ENCODE data around the gene CRIM1. TPM values are rescaled to one million over a fixed set of nuclear protein-coding genes. Genes with fewer than 3 reads are reported as not detected.

Gene CRIM1
- total RNA-seq, 1 donor from 2014 or later = 246 TPM

DNA sequence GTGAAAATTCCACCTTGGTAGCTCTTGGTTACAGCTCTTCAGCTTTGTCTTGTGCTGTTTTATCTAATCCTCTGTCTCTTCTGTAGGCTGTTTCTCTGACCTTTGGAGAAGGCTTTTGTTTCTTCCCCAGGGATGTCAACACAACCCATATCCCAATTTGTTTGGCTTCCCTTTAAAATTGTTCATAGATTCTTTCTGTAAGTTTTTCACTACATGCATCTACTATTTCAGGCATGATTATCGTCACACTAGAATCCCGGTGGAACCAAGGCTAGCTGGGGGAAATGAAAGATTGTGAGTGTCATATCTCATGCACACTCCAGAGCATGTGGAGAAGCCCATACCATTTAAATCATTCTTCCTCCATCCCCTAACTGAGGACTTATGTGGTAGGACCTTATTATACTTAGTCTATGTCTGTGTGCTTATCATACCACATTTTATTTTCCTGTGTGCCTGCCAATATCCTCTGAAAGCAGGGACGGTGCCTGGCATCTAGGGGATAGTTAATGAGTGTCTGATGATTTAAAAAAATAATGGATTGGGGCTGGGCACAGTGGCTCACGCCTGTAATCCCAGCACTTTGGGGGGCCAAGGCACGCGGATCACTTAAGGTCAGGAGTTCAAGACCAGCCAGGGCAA is 59.9 kb downstream of the CRIM1 start:
- TF ChIP-seq, protein P1, sequence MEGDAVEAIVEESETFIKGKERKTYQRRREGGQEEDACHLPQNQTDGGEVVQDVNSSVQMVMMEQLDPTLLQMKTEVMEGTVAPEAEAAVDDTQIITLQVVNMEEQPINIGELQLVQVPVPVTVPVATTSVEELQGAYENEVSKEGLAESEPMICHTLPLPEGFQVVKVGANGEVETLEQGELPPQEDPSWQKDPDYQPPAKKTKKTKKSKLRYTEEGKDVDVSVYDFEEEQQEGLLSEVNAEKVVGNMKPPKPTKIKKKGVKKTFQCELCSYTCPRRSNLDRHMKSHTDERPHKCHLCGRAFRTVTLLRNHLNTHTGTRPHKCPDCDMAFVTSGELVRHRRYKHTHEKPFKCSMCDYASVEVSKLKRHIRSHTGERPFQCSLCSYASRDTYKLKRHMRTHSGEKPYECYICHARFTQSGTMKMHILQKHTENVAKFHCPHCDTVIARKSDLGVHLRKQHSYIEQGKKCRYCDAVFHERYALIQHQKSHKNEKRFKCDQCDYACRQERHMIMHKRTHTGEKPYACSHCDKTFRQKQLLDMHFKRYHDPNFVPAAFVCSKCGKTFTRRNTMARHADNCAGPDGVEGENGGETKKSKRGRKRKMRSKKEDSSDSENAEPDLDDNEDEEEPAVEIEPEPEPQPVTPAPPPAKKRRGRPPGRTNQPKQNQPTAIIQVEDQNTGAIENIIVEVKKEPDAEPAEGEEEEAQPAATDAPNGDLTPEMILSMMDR (IDR thresholded peaks at IDR 0.05; ENCODE audit: unreplicated experiment) = no peak
- Mint-ChIP-seq H3K27me3 (ENCODE audit: unreplicated experiment) (peaks cover 7% of the 10 kb centered on the region), H3K4me3 (ENCODE audit: unreplicated experiment) (no peak overlapping the region), H3K27ac (ENCODE audit: unreplicated experiment) (no peak overlapping the region), H3K36me3 (ENCODE audit: low read depth, unreplicated experiment) (peaks cover 30% of the 10 kb centered on the region), H3K4me1 (ENCODE audit: unreplicated experiment) (peaks cover 91% of the 10 kb centered on the region), H3K9me3 (ENCODE audit: unreplicated experiment) (no peaks in the 10 kb centered on the region)
- DNase-seq (ENCODE audit: low spot score) = no peak

DNA sequence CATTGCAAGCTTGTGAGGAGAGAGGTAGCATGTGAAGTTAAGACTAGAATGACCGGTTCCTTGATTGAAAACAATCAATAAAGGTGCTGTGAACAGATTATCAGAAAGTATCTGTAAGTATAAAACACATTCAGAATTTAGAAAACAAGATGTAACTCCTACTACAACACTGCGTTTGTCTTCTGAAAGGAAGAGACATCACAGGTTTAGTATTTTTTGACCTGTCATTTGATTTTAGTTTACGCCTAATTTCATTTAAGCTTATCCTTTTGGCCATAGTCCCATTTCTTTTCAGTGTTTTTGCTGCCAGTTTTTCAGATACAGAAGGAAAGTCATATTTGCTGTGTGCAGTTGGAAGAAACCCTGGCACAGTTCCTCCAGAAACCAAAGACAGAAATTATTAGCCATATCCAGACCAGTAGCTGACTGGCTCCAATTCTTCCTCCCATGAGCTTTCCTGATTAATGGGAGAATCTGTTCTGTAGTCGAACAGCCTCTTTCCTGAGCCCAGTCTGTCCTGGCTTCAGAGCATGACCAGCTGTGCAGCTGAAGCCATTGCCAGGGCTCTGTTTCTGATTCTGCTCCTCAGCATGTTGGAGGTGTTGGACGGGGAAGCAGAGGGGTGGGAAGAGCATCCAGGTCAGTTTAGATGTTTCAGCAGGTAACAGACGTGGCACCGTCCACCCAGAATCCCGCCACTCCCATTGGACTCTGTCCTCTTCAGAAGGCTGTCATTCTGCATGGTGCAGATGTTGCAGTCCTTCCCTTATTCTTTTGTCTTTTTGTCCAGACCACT is 61.0 kb downstream of the CRIM1 start:
- peaks cover 7% of the 10 kb centered on the region for H3K27me3 Mint-ChIP-seq (ENCODE audit: unreplicated experiment)
- H3K27ac Mint-ChIP-seq (ENCODE audit: unreplicated experiment) = peak overlapping the region; percentile 74
- H3K4me1 Mint-ChIP-seq (ENCODE audit: unreplicated experiment) = peaks cover 91% of the 10 kb centered on the region
- no peak for DNase-seq (ENCODE audit: low spot score)
- no peak overlapping the region for H3K4me3 Mint-ChIP-seq (ENCODE audit: unreplicated experiment)
- H3K36me3 Mint-ChIP-seq (ENCODE audit: low read depth, unreplicated experiment) = peaks cover 30% of the 10 kb centered on the region
- no peaks in the 10 kb centered on the region for H3K9me3 Mint-ChIP-seq (ENCODE audit: unreplicated experiment)
- TF ChIP-seq, protein P1 (IDR thresholded peaks at IDR 0.05; ENCODE audit: unreplicated experiment) = no peak

DNA sequence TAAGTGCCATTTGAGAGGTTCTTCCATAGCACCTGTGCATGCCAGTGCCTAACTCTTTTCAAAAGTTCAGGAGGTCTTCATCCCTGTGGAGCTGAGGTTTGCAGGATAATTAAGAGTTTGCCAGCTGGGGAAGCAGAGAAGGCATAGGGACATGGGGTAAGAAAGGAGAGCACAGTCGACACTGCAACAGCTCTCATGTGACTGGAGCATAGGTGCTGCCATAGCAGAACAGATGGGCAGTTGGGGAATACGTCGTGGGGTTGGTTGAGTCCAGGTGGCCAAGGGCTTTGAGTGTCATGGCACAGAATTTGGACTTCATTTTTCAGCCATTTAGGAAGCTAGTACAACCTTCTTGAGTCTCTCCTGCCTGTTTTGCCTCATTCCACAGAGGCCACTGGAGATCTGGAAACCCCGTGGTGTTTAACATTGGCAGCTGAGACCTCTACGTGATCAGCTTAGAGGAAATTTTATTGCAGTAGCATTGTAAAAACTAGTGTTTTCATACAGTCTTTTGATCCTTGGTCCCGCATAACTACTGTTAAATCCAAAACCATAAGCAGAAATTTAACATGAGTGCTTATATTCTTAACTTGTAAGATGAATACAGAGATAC is 65.1 kb downstream of the CRIM1 start:
- peaks cover 3% of the 10 kb centered on the region for H3K27me3 Mint-ChIP-seq (ENCODE audit: unreplicated experiment)
- peak overlapping the region; percentile 22 for H3K27ac Mint-ChIP-seq (ENCODE audit: unreplicated experiment)
- peaks cover 39% of the 10 kb centered on the region for H3K36me3 Mint-ChIP-seq (ENCODE audit: low read depth, unreplicated experiment)
- no peak for DNase-seq (ENCODE audit: low spot score)
- TF ChIP-seq, protein P1 (IDR thresholded peaks at IDR 0.05; ENCODE audit: unreplicated experiment) = no peak
- peak overlapping the region; percentile 4 for H3K4me3 Mint-ChIP-seq (ENCODE audit: unreplicated experiment)
- H3K4me1 Mint-ChIP-seq (ENCODE audit: unreplicated experiment) = peaks cover 83% of the 10 kb centered on the region
- H3K9me3 Mint-ChIP-seq (ENCODE audit: unreplicated experiment) = no peaks in the 10 kb centered on the region

DNA sequence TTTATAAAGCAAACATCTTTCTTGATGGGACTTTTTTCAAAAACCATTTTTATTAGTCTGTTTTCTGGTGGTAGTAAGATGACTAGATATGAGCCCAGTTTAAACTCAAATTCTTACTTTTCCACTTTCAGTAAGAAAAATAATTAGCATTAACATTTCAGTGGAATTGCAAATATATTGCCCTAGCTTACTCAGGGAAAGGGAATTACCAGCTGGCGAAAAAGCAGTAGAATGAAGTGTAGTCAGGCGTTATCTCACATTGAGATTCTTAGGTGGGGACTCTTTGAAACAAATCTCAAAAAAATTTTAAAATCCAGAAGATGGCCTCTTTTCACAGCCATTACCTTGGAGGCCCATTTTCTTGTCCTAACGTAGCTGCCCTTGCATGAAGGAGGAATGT is 65.8 kb downstream of the CRIM1 start:
- TF ChIP-seq, protein P1 (IDR thresholded peaks at IDR 0.05; ENCODE audit: unreplicated experiment) = no peak
- H3K27me3 Mint-ChIP-seq (ENCODE audit: unreplicated experiment) = peaks cover 3% of the 10 kb centered on the region
- H3K27ac Mint-ChIP-seq (ENCODE audit: unreplicated experiment) = peak overlapping the region; percentile 30
- peaks cover 39% of the 10 kb centered on the region for H3K36me3 Mint-ChIP-seq (ENCODE audit: low read depth, unreplicated experiment)
- no peak for DNase-seq (ENCODE audit: low spot score)
- H3K4me1 Mint-ChIP-seq (ENCODE audit: unreplicated experiment) = peaks cover 83% of the 10 kb centered on the region
- H3K9me3 Mint-ChIP-seq (ENCODE audit: unreplicated experiment) = no peaks in the 10 kb centered on the region
- H3K4me3 Mint-ChIP-seq (ENCODE audit: unreplicated experiment) = no peak overlapping the region
